ENCODE results near the gene SLC43A1.

SLC43A1 gene

GRCh38 chr11:57502376-57502775 lies 13.1 kb downstream of the SLC43A1 start:
- WGBS, 2 donors (ENCODE audit: extremely low coverage in 2 of 2, insufficient read length in 2 of 2, insufficient replicate concordance in 1 of 2), result no CpG with 5 or more reads among the region's 3 CpGs
- Histone ChIP-seq H3K4me1 (ENCODE audit: control insufficient read depth in 2 of 2, insufficient read depth in 1 of 2, low read depth in 1 of 2, low read length in 2 of 2) (peaks cover 7 to 11% of the 10 kb centered on the region in 2 donors), H3K36me3 (replicated peaks in 1 of 2; ENCODE audit: control insufficient read depth in 2 of 2, insufficient read depth in 2 of 2, low read length in 2 of 2) (no peaks in the 10 kb centered on the region), H2BK12ac (ENCODE audit: low read length) (no peak overlapping the region), H3K79me1 (ENCODE audit: low read depth, low read length) (no peaks in the 10 kb centered on the region), H3K14ac (ENCODE audit: low read length) (no peak overlapping the region), H2AK5ac (ENCODE audit: low read depth, low read length) (no peak overlapping the region), H2BK120ac (ENCODE audit: low read depth, low read length) (no peak overlapping the region), H3K4me3 (ENCODE audit: low read length in 2 of 2) (peak overlapping the region in 1 of 2 donors; percentile 3), H3K9me3 (replicated peaks in 1 of 2; ENCODE audit: control insufficient read depth in 2 of 2, insufficient read depth in 1 of 2, low read depth in 1 of 2, low read length in 2 of 2) (no peaks in the 10 kb centered on the region), H4K8ac (ENCODE audit: low read depth, low read length) (no peak overlapping the region), H3K23ac (ENCODE audit: low read depth, low read length, poor library complexity) (no peak overlapping the region), H4K91ac (ENCODE audit: low read depth, low read length, poor library complexity) (no peak overlapping the region), H3K9ac (ENCODE audit: low read depth, low read length, poor library complexity) (no peak overlapping the region), H2BK5ac (ENCODE audit: low read length) (no peak overlapping the region), H3K18ac (ENCODE audit: low read length) (no peak overlapping the region), H2AFZ (ENCODE audit: low read length) (no peak overlapping the region), H3K27me3 (ENCODE audit: control insufficient read depth in 3 of 3, insufficient read depth in 3 of 3, low read depth in 1 of 3, low read length in 3 of 3) (peaks cover 0 to 12% (median 0%) of the 10 kb centered on the region in 3 experiments), H3K4ac (ENCODE audit: low read length) (no peak overlapping the region), H3K4me2 (ENCODE audit: insufficient read depth, low read length, poor library complexity, severe bottlenecking) (no peak overlapping the region), H2BK15ac (ENCODE audit: low read length) (no peak overlapping the region), H3K27ac (replicated peaks; ENCODE audit: low read length) (no peak overlapping the region)
- no peak for DNase-seq (ENCODE audit: low spot score)

GRCh38 chr11:57501953-57502352 lies 13.5 kb downstream of the SLC43A1 start:
- H3K36me3 ChIP-seq (replicated peaks in 1 of 2; ENCODE audit: control insufficient read depth in 2 of 2, insufficient read depth in 2 of 2, low read length in 2 of 2), result no peaks in the 10 kb centered on the region
- no peak overlapping the region for H3K27ac ChIP-seq (replicated peaks; ENCODE audit: low read length)
- no peak overlapping the region for H4K91ac ChIP-seq (ENCODE audit: low read depth, low read length, poor library complexity)
- no peak overlapping the region for H3K4me2 ChIP-seq (ENCODE audit: insufficient read depth, low read length, poor library complexity, severe bottlenecking)
- no peaks in the 10 kb centered on the region for H3K9me3 ChIP-seq (replicated peaks in 1 of 2; ENCODE audit: control insufficient read depth in 2 of 2, insufficient read depth in 1 of 2, low read depth in 1 of 2, low read length in 2 of 2)
- H4K8ac ChIP-seq (ENCODE audit: low read depth, low read length), result no peak overlapping the region
- peaks cover 0 to 12% (median 0%) of the 10 kb centered on the region in 3 experiments for H3K27me3 ChIP-seq (ENCODE audit: control insufficient read depth in 3 of 3, insufficient read depth in 3 of 3, low read depth in 1 of 3, low read length in 3 of 3)
- H3K14ac ChIP-seq (ENCODE audit: low read length), result no peak overlapping the region
- no peaks in the 10 kb centered on the region for H3K79me1 ChIP-seq (ENCODE audit: low read depth, low read length)
- H2AFZ ChIP-seq (ENCODE audit: low read length), result no peak overlapping the region
- H2BK5ac ChIP-seq (ENCODE audit: low read length), result no peak overlapping the region
- no peak overlapping the region for H3K4me3 ChIP-seq (ENCODE audit: low read length in 2 of 2)
- whole genome bisulfite sequencing, 2 donors (ENCODE audit: extremely low coverage in 2 of 2, insufficient read length in 2 of 2, insufficient replicate concordance in 1 of 2), result no CpG with 5 or more reads among the region's 4 CpGs
- peaks cover 7 to 11% of the 10 kb centered on the region in 2 donors for H3K4me1 ChIP-seq (ENCODE audit: control insufficient read depth in 2 of 2, insufficient read depth in 1 of 2, low read depth in 1 of 2, low read length in 2 of 2)
- DNase-seq (ENCODE audit: low spot score), result no peak
- no peak overlapping the region for H3K23ac ChIP-seq (ENCODE audit: low read depth, low read length, poor library complexity)
- no peak overlapping the region for H2AK5ac ChIP-seq (ENCODE audit: low read depth, low read length)
- no peak overlapping the region for H2BK120ac ChIP-seq (ENCODE audit: low read depth, low read length)
- H3K18ac ChIP-seq (ENCODE audit: low read length), result no peak overlapping the region
- H2BK15ac ChIP-seq (ENCODE audit: low read length), result no peak overlapping the region
- H2BK12ac ChIP-seq (ENCODE audit: low read length), result no peak overlapping the region
- H3K4ac ChIP-seq (ENCODE audit: low read length), result no peak overlapping the region
- H3K9ac ChIP-seq (ENCODE audit: low read depth, low read length, poor library complexity), result no peak overlapping the region

GRCh38 chr11:57500926-57501325 lies 14.6 kb downstream of the SLC43A1 start:
- Histone ChIP-seq H3K23ac (ENCODE audit: low read depth, low read length, poor library complexity) (peak overlapping the region; percentile 52), H4K8ac (ENCODE audit: low read depth, low read length) (no peak overlapping the region), H2BK15ac (ENCODE audit: low read length) (no peak overlapping the region), H3K18ac (ENCODE audit: low read length) (peak overlapping the region; percentile 62), H3K9ac (ENCODE audit: low read depth, low read length, poor library complexity) (peak overlapping the region; percentile 39), H3K36me3 (replicated peaks in 1 of 2; ENCODE audit: control insufficient read depth in 2 of 2, insufficient read depth in 2 of 2, low read length in 2 of 2) (no peaks in the 10 kb centered on the region), H3K4me1 (ENCODE audit: control insufficient read depth in 2 of 2, insufficient read depth in 1 of 2, low read depth in 1 of 2, low read length in 2 of 2) (peaks cover 7 to 11% of the 10 kb centered on the region in 2 donors), H2BK5ac (ENCODE audit: low read length) (peak overlapping the region; percentile 54), H2AFZ (ENCODE audit: low read length) (no peak overlapping the region), H3K14ac (ENCODE audit: low read length) (no peak overlapping the region), H2BK120ac (ENCODE audit: low read depth, low read length) (no peak overlapping the region), H2AK5ac (ENCODE audit: low read depth, low read length) (peak overlapping the region; percentile 22), H3K27ac (replicated peaks; ENCODE audit: low read length) (no peak overlapping the region), H3K4me3 (ENCODE audit: low read length in 2 of 2) (no peak overlapping the region), H3K79me1 (ENCODE audit: low read depth, low read length) (no peaks in the 10 kb centered on the region), H2BK12ac (ENCODE audit: low read length) (peak overlapping the region; percentile 86), H4K91ac (ENCODE audit: low read depth, low read length, poor library complexity) (peak overlapping the region; percentile 20), H3K9me3 (replicated peaks in 1 of 2; ENCODE audit: control insufficient read depth in 2 of 2, insufficient read depth in 1 of 2, low read depth in 1 of 2, low read length in 2 of 2) (no peaks in the 10 kb centered on the region), H3K4me2 (ENCODE audit: insufficient read depth, low read length, poor library complexity, severe bottlenecking) (no peak overlapping the region), H3K27me3 (ENCODE audit: control insufficient read depth in 3 of 3, insufficient read depth in 3 of 3, low read depth in 1 of 3, low read length in 3 of 3) (peaks cover 0 to 12% (median 0%) of the 10 kb centered on the region in 3 experiments), H3K4ac (ENCODE audit: low read length) (no peak overlapping the region)
- no CpG with 5 or more reads among the region's 15 CpGs for WGBS, 2 donors (ENCODE audit: extremely low coverage in 2 of 2, insufficient read length in 2 of 2, insufficient replicate concordance in 1 of 2)
- no peak for DNase-seq (ENCODE audit: low spot score)

- WGBS, 2 donors (ENCODE audit: extremely low coverage in 2 of 2, insufficient read length in 2 of 2, insufficient replicate concordance in 1 of 2), result no CpG with 5 or more reads among the region's 8 CpGs
- peak overlapping the region; percentile 6 for H3K23ac ChIP-seq (ENCODE audit: low read depth, low read length, poor library complexity)
- H3K36me3 ChIP-seq (replicated peaks in 1 of 2; ENCODE audit: control insufficient read depth in 2 of 2, insufficient read depth in 2 of 2, low read length in 2 of 2), result no peaks in the 10 kb centered on the region
- H2BK5ac ChIP-seq (ENCODE audit: low read length), result peak overlapping the region; percentile 54
- no peak overlapping the region for H3K27ac ChIP-seq (replicated peaks; ENCODE audit: low read length)
- no peak overlapping the region for H3K4me3 ChIP-seq (ENCODE audit: low read length in 2 of 2)
- peaks cover 0 to 12% (median 0%) of the 10 kb centered on the region in 3 experiments for H3K27me3 ChIP-seq (ENCODE audit: control insufficient read depth in 3 of 3, insufficient read depth in 3 of 3, low read depth in 1 of 3, low read length in 3 of 3)
- no peaks in the 10 kb centered on the region for H3K9me3 ChIP-seq (replicated peaks in 1 of 2; ENCODE audit: control insufficient read depth in 2 of 2, insufficient read depth in 1 of 2, low read depth in 1 of 2, low read length in 2 of 2)
- H3K4me1 ChIP-seq (ENCODE audit: control insufficient read depth in 2 of 2, insufficient read depth in 1 of 2, low read depth in 1 of 2, low read length in 2 of 2), result peaks cover 7 to 11% of the 10 kb centered on the region in 2 donors
- no peak overlapping the region for H3K4me2 ChIP-seq (ENCODE audit: insufficient read depth, low read length, poor library complexity, severe bottlenecking)
- no peak overlapping the region for H3K18ac ChIP-seq (ENCODE audit: low read length)
- H3K9ac ChIP-seq (ENCODE audit: low read depth, low read length, poor library complexity), result no peak overlapping the region
- H3K4ac ChIP-seq (ENCODE audit: low read length), result no peak overlapping the region
- peak overlapping the region; percentile 86 for H2BK12ac ChIP-seq (ENCODE audit: low read length)
- no peak for DNase-seq (ENCODE audit: low spot score)
- H3K14ac ChIP-seq (ENCODE audit: low read length), result no peak overlapping the region
- H2AFZ ChIP-seq (ENCODE audit: low read length), result no peak overlapping the region
- no peaks in the 10 kb centered on the region for H3K79me1 ChIP-seq (ENCODE audit: low read depth, low read length)
- no peak overlapping the region for H4K91ac ChIP-seq (ENCODE audit: low read depth, low read length, poor library complexity)
- H2BK15ac ChIP-seq (ENCODE audit: low read length), result no peak overlapping the region
- no peak overlapping the region for H2BK120ac ChIP-seq (ENCODE audit: low read depth, low read length)
- peak overlapping the region; percentile 22 for H2AK5ac ChIP-seq (ENCODE audit: low read depth, low read length)
- H4K8ac ChIP-seq (ENCODE audit: low read depth, low read length), result no peak overlapping the region
Observed at GRCh38 chr11:57500515-57500914, 15.0 kb downstream of the SLC43A1 start.
